Pericardium fibroblast (primary cell): ENCODE measurements around the gene STK11. TPM values are rescaled to one million over a fixed set of nuclear protein-coding genes. Genes with fewer than 3 reads are reported as not detected.

Experiments used
- total RNA-seq: library from RNA; depleted of rRNA; stranded (reverse); fragments of >200 nt; gene quantifications from 2 replicates; pipeline ENCODE4 v1.2.3, GENCODE V29; 2015

STK11 gene, protein sequence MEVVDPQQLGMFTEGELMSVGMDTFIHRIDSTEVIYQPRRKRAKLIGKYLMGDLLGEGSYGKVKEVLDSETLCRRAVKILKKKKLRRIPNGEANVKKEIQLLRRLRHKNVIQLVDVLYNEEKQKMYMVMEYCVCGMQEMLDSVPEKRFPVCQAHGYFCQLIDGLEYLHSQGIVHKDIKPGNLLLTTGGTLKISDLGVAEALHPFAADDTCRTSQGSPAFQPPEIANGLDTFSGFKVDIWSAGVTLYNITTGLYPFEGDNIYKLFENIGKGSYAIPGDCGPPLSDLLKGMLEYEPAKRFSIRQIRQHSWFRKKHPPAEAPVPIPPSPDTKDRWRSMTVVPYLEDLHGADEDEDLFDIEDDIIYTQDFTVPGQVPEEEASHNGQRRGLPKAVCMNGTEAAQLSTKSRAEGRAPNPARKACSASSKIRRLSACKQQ
- total RNA-seq: 51.6 and 71.1 TPM in 2 replicates

DNA sequence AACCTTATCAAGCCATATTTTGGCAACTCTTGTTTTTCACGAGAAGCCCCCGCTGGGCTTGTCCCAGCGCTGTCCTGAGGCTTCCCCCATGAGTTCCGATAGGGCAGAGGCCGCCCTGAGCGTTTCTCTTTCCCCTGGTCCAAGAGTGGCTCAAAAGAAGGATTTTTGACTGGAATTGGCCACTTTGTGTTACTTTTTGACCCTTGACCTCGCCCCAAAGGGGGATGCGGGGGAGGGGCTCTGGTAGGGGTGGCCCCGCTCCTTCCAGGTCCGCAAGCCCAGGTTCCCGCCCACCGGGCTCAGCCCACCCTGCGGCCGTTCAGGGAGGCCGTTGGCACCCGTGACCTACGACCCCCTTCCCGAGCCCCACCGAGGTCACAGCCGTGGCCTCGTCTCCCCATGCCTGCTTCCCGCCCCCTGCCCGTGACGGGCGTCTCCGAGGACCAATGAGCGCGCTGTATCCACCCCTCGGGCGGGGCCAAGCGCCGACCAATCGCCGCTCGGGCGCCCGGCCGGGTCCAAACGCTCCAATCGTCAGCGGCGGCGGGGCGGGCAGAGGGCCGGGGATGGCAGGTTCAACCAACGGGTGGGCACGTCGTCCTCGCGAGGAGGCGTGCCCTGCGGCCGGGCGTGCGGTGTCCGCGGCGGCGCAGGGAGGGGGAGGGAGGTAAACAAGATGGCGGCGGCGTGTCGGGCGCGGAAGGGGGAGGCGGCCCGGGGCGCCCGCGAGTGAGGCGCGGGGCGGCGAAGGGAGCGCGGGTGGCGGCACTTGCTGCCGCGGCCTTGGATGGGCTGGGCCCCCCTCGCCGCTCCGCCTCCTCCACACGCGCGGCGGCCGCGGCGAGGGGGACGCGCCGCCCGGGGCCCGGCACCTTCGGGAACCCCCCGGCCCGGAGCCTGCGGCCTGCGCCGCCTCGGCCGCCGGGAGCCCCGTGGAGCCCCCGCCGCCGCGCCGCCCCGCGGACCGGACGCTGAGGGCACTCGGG is at the start of gene STK11:
Gene STK11 (plus strand): TSS at position 665 of the 986 bp plus-strand sequence. CDS start 1,136 bp downstream, outside the sequence.

DNA sequence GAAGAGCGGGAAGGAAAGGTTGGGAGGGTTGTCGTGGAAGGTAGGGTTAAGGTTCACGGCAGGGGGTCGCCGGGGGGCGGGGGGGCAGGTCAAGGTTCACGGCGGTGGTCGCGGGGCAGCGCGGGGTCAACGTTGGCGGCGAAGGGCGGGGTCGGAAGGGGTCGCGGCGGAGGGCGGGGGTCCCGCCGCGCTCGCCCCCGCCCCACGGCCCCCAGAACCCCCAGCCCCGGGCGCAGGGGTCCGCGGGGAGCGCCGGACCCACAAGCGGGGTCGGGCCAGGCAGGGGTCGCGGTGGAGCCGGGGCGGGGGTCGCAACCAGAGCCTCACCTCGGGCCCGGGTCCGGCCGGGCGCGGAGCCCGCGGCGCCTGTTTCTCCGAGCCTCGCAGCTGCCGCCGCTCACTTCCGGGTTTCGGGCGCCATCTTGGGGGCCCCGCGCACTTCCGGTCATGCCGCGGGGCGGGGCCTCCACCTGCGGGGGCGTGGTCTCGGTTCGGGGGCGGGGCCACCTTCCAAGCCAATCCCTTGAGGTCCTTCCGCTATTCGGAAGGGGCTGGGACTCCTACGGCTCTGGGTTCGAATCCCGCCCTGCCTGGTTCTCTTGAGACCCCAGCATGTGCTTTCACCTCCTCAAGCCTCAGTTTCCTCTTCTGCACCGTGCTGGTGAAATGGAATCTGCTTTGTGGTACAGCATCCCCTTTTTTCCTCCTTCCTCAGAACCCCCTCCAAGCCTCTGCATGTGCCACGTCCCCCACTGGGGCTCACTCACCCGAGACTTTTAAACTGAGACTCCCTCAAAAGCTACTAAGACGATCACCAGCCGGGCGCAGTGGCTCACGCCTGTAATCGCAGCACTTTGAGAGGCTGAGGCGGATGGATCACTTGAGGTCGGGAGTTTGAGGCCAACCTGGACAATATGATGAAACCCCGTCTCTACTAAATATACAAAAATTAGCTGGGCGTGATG is 31.5 kb upstream of the STK11 start, which contains the start of gene SBNO2:
Gene SBNO2 (minus strand): TSS at position 424 of the 965 bp plus-strand sequence. CDS start 19,992 bp downstream, outside the sequence.

DNA sequence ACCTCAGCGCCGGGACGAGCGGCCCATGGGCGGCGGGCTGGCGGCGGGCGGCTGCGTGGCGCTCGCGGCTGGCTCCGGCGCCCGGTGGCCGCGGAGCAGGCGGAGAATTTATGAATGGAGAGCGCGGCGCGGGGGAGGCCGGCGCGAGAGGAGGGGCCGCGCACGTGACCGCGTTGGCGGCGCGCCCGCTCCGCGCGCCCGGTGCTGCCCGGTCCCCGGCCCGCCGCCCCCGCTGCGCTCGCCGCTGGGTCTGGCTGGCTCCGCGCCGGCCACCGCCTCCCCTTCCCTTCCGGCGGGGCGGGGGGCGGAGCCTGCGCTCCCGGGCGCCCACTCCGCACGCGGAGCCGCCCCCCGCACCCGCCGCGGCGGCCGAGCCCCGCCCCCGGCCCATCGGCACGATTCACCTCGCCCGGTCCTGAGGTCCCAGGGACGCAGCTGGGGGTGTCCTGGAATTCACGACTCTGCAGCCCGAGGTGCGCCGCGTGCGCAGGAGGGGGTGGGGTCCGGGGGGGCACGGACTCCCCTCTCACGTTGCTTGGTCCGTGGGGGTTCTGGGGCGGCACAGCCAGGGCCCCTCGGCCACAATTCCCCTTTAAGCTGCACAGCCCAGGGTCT is 32.3 kb downstream of the STK11 start, which contains the start of gene CBARP:
Gene CBARP (minus strand): TSS at position 252 of the 615 bp plus-strand sequence. CDS start 1,905 bp downstream, outside the sequence.

DNA sequence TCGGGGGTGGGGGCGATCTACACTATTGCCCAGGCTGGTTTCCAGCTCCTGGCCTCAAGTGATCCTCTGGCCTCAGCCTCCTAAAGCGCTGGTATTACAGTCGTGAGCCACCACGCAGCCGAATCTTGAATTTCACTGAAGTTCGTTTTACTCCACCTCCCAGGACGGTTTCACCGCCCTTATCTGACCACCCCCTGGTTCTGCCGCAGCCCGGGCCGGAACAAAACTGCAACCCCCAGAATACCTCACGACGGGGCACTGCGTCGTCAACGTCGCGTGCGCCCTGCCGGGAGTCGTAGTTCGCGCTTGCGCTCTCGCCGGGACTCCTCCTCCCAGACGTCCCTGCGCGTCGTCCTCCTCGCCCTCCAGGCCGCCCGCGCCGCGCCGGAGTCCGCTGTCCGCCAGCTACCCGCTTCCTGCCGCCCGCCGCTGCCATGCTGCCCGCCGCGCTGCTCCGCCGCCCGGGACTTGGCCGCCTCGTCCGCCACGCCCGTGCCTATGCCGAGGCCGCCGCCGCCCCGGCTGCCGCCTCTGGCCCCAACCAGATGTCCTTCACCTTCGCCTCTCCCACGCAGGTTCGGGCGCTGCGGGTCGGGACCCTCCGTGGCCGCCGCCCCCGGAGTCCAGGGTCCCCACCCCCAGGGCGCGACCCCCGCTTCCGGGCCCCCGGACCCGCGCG is 36.0 kb downstream of the STK11 start, which contains the start of gene ATP5F1D:
Gene ATP5F1D (plus strand): TSS at position 335 of the 679 bp plus-strand sequence. CDS start 100 bp downstream, at position 435.

DNA sequence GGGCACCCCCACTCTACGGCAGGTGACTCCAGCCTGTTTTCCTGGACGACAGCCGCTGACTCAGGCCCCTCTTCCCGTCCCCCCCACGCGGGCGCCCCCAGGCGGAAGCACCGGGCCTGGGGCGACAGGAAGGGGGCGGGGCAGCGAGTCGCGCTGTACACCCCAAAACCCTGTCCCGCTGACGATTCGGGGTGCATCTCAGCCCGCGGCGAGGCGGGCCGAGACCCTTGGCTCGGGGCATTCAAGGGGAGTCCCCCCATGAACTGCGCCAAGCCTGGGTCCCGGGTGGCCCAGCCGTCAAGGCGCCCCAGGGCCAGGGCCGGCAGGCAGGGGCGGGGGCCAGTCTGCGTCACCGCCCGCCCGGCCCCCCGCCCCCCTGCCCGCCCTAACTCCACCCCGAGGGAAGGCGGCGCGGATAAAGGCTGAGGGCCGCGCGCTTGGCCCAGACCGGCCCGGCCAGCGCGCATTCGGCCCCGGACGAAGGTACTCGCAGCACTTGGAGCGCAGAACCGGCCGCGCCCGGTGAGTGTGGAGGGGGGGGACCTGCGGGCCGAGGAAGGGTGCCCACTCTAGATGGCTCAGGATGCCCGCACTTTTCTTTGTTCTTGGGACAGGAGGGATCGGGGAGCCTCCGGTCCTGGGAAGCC is 42.7 kb downstream of the STK11 start, which contains the start of gene MIDN:
Gene MIDN (plus strand): TSS at position 445 of the 647 bp plus-strand sequence. CDS start 1,714 bp downstream, outside the sequence.

DNA sequence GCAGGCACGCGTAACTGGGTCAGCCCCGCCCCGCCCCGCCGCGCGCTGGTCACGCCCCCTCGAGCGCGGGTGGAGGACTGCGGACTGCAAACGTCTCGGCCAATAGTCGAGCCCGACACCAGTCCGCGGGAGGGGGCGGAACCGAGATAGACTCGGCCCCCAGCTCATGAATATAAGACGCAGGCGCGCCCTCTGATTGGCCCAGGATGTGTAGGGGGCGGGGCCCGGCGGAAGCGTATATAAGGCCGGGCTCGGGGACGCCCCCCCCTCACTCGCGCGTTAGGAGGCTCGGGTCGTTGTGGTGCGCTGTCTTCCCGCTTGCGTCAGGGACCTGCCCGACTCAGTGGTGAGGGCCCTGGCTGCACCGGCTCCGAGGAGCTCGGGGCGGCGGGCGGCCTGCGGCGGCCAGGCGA is 63.5 kb downstream of the STK11 start, which contains the start of gene CIRBP:
Gene CIRBP (plus strand): TSS at position 268 of the 413 bp plus-strand sequence. CDS start 1,602 bp downstream, outside the sequence.

DNA sequence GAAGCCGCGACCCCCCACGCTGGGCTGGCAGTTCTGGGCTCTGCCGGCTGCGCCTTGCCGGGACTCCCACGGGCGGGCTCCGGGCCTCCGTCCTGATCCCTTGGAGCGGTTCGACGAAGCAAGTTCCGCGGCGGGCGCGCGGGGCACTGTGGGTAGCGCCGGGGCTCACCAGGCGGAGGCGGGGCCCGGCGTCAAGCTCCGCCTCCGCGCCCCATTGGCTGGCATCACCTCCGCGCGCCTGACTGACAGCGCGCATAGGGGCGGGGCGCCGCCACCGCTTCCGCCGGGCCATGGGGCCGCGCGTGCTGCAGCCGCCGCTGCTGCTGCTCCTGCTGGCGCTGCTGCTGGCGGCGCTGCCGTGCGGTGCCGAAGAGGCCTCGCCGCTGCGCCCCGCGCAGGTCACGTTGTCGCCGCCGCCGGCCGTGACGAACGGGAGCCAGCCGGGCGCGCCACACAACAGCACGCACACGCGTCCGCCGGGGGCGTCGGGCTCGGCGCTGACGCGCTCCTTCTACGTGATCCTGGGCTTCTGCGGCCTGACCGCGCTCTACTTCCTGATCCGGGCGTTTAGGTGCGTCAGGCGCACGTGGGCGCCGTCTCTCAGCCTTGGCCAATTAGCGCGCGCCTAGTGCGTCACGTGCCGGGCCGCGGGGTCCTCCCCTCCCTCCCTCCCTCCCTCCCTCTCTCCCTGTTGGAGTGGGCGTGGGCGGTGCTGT is 69.8 kb downstream of the STK11 start, which contains the start of gene FAM174C:
Gene FAM174C (plus strand): TSS at position 271 of the 716 bp plus-strand sequence. CDS start 20 bp downstream, at position 291.

Other genes with a start within 250 kb of the STK11 start
- 41.4 and 55.8 TPM in 2 replicates for gene WDR18, start 221.4 kb upstream of the STK11 start, total RNA-seq
- gene GRIN3B, start 205.4 kb upstream of the STK11 start, total RNA-seq: 0.70 and 1.4 TPM in 2 replicates
- 158 and 167 TPM in 2 replicates for gene TMEM259, start 184.7 kb upstream of the STK11 start, total RNA-seq
- not detected in 2 replicates for gene RNU6-2, start 184.3 kb upstream of the STK11 start, total RNA-seq
- 279 and 398 TPM in 2 replicates for gene CNN2, start 179.2 kb upstream of the STK11 start, total RNA-seq
- gene ABCA7, start 165.7 kb upstream of the STK11 start, total RNA-seq: 3.1 and 3.3 TPM in 2 replicates
- gene ARHGAP45, start 138.6 kb upstream of the STK11 start, total RNA-seq: 0.26 and 0.47 TPM in 2 replicates
- 132 and 219 TPM in 2 replicates for gene POLR2E, start 110.4 kb upstream of the STK11 start, total RNA-seq
- 700 and 909 TPM in 2 replicates for gene GPX4, start 101.8 kb upstream of the STK11 start, total RNA-seq
- 35.7 and 47.0 TPM in 2 replicates for gene SBNO2, start 31.5 kb upstream of the STK11 start, total RNA-seq
- gene CBARP, start 32.2 kb downstream of the STK11 start, total RNA-seq: 3.3 and 5.3 TPM in 2 replicates
- 86.9 and 99.1 TPM in 2 replicates for gene ATP5F1D, start 36.0 kb downstream of the STK11 start, total RNA-seq
- 30.0 and 35.2 TPM in 2 replicates for gene MIDN, start 42.8 kb downstream of the STK11 start, total RNA-seq
- gene CIRBP, start 63.6 kb downstream of the STK11 start, total RNA-seq: 265 and 266 TPM in 2 replicates
- 68.3 and 69.5 TPM in 2 replicates for gene FAM174C, start 69.8 kb downstream of the STK11 start, total RNA-seq
- gene EFNA2, start 80.1 kb downstream of the STK11 start, total RNA-seq: not detected in 2 replicates
- gene NDUFS7, start 178.1 kb downstream of the STK11 start, total RNA-seq: 74.5 and 93.4 TPM in 2 replicates
- 52.0 and 87.9 TPM in 2 replicates for gene GAMT, start 195.8 kb downstream of the STK11 start, total RNA-seq
- 34.8 and 39.7 TPM in 2 replicates for gene DAZAP1, start 201.8 kb downstream of the STK11 start, total RNA-seq
- 2,046 and 3,043 TPM in 2 replicates for gene RPS15, start 232.6 kb downstream of the STK11 start, total RNA-seq
- 0.12 and 0.26 TPM in 2 replicates for gene APC2, start 244.3 kb downstream of the STK11 start, total RNA-seq